BE2C (cell line): Measurements from ENCODE around the gene ACP1.

Experiments
- DNase-seq: peaks from one replicate; pipeline ENCODE4 v3.0.0-alpha.2; 2020
- H3K27me3 ChIP-seq: fragments of 250-450 bp; sonication (Bioruptor Pico); 2 replicates; pipeline ENCODE4 v1.5.1; 2020; ENCODE audit warnings: mild to moderate bottlenecking
- H3K36me3 ChIP-seq: fragments of 250-450 bp; sonication (Bioruptor Pico); 2 replicates; pipeline ENCODE4 v1.5.1; 2020; ENCODE audit warnings: mild to moderate bottlenecking
- H3K4me1 ChIP-seq: fragments of 250-450 bp; sonication (Bioruptor Pico); 2 replicates; pipeline ENCODE4 v1.5.1; 2020
- H3K4me3 ChIP-seq: 2 replicates; pipeline ENCODE4 v1.5.1; 2011; ENCODE audit warnings: low read depth, low read length
- H3K9me3 ChIP-seq: fragments of 250-450 bp; sonication (Bioruptor Pico); 2 replicates; pipeline ENCODE4 v1.5.1; 2020
- TF ChIP-seq, protein P1 (sequence below): IDR thresholded peaks from 2 replicates; pipeline ENCODE4 v1.5.1; 2012; ENCODE audit warnings: mild to moderate bottlenecking, low read depth, low read length

The ACP1 gene

DNA sequence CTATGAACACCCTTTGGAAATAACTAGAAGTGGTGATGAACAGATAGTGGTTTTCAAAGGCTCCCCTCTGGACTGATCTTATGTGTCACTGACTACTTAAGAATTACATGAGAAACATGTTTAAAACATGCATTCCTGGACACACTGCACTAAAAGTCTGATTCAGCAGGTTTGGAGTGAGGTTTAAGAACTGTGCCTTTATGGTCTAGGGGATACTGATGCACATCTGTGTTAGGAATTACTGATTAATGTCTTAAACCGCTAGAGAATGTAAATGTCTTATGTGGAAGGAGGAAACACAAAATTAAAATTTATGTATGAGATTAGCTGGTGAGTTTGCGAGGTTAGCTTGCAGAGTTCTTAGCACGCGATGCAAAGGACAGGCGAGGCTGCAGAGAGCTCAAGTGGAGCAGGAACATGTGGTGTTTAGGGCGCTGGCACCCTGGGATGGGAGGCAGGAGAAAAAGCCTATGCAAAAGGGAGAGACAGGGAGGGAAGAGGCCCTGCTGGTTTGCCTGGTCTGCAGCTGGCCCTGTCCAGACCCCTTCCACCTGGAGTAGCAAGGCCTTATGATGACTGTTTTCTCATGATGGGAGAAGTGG, 12.6 kb upstream of the ACP1 start:
- H3K27me3 ChIP-seq: no peaks in the 10 kb centered on the region
- no peaks in the 10 kb centered on the region for H3K4me1 ChIP-seq
- H3K4me3 ChIP-seq: no peak overlapping the region
- TF ChIP-seq, protein P1, sequence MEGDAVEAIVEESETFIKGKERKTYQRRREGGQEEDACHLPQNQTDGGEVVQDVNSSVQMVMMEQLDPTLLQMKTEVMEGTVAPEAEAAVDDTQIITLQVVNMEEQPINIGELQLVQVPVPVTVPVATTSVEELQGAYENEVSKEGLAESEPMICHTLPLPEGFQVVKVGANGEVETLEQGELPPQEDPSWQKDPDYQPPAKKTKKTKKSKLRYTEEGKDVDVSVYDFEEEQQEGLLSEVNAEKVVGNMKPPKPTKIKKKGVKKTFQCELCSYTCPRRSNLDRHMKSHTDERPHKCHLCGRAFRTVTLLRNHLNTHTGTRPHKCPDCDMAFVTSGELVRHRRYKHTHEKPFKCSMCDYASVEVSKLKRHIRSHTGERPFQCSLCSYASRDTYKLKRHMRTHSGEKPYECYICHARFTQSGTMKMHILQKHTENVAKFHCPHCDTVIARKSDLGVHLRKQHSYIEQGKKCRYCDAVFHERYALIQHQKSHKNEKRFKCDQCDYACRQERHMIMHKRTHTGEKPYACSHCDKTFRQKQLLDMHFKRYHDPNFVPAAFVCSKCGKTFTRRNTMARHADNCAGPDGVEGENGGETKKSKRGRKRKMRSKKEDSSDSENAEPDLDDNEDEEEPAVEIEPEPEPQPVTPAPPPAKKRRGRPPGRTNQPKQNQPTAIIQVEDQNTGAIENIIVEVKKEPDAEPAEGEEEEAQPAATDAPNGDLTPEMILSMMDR: no peak
- H3K9me3 ChIP-seq: no peaks in the 10 kb centered on the region
- DNase-seq: no peak
- no peaks in the 10 kb centered on the region for H3K36me3 ChIP-seq

DNA sequence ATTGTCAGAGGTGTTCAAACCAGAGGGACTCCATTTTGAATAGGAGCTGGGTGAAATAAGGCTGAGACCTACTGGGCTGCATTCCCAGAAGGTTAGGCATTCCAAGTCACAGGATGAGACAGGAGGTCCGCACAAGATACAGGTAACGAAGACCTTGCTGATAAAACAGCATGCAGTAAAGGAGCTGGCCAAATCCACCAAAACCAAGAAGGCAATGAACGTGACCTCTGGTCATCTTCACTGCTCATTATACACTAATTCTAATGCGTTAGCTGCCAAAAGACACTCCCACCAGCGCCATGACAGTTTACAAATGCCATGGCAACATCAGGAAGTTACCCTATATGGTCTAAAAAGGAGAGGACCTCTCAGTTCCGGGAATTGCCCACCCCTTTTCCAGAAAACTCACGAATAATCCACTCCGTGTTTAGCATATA, 11.5 kb upstream of the ACP1 start:
- Histone ChIP-seq H3K4me3 (no peak overlapping the region), H3K9me3 (no peaks in the 10 kb centered on the region), H3K36me3 (no peaks in the 10 kb centered on the region), H3K4me1 (no peaks in the 10 kb centered on the region), H3K27me3 (no peaks in the 10 kb centered on the region)
- TF ChIP-seq, protein P1: no peak
- no peak for DNase-seq

DNA sequence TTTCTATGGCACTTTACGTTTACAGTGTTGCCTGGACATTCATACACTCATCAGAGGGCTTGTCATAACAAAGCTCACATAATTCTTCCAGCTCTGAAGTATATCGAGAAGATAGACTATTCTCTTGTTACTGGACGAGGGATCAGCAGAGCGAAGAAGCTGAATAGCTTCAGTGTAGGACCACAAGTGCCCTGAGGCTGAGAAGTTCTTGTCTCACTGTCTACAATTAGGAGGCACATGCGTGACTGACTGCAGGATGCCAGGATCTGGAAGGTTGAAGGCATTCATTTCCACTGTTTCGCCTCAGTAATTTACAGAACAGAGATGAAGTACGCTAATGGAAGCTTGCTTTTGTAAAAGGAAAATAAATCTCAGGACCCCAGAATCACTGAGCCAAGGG, 10.5 kb upstream of the ACP1 start:
- no peaks in the 10 kb centered on the region for H3K36me3 ChIP-seq
- TF ChIP-seq, protein P1: no peak
- no peak for DNase-seq

DNA sequence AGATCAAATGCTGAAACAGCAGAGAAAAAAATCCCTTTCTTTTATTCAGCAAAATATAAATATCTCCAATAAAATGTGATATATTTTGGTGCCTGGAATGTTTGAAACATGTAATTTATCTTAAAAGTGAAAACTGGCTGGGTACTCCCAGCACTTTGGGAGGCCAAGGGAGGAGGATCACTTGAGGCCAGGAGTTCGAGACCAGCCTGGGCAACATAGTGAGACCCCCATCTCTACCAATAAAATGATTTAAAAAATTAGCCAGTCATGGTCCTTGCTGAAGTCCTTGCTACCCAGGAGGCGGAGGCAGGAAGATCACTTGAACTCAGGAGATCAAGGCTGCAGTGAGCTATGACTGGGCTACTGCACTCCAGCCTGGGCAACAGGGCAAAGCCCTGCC, 9.6 kb upstream of the ACP1 start:
- Histone ChIP-seq H3K9me3 (no peaks in the 10 kb centered on the region), H3K36me3 (no peaks in the 10 kb centered on the region), H3K27me3 (no peaks in the 10 kb centered on the region), H3K4me1 (no peaks in the 10 kb centered on the region), H3K4me3 (no peak overlapping the region)
- TF ChIP-seq, protein P1: no peak
- no peak for DNase-seq

More for the DNA sequence above, 10.5 kb upstream of the ACP1 start:
- no peaks in the 10 kb centered on the region for H3K9me3 ChIP-seq
- H3K4me1 ChIP-seq: no peaks in the 10 kb centered on the region
- H3K27me3 ChIP-seq: no peaks in the 10 kb centered on the region
- H3K4me3 ChIP-seq: no peak overlapping the region

DNA sequence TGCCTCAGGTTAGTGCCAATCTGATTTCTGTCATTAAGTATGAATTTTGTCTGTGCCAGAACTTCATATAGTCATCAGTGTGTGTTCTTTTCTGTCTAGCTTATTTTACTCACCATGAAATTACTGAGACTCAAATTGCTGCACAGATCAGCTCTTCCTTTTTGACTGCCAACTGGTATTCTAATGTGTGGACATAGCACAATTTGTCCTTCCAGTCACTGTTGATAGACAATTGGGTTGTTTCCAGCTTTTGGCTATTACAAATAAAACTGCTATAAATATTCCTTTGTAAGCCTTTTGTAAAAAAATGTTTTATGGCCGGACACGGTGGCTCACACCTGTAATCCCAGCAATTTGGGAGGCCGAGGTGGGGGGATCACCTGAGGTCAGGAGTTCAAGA, 8.7 kb upstream of the ACP1 start:
- no peak for DNase-seq
- Histone ChIP-seq H3K36me3 (no peaks in the 10 kb centered on the region), H3K4me1 (no peaks in the 10 kb centered on the region), H3K9me3 (no peaks in the 10 kb centered on the region), H3K4me3 (no peak overlapping the region), H3K27me3 (no peaks in the 10 kb centered on the region)
- TF ChIP-seq, protein P1: no peak

DNA sequence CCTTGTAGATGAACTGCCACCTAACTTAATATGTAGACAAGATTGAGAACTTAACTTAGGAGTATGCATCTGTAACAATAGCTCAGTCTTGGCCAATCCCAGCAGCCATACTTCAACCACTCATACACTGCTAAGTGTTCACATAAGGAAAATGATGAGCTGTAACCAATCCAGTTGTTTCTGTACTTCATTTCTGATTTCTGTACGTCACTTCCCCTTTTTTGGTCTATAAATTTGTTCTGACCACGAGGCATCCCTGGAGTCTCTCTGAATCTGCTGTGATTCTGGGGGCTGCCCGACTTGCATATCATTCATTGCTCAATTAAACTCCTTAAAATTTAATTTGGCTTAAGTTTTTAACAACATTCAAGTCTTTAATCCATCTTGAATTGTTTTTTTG, 7.3 kb upstream of the ACP1 start:
- DNase-seq: no peak
- H3K4me1 ChIP-seq: no peaks in the 10 kb centered on the region
- TF ChIP-seq, protein P1: no peak
- H3K36me3 ChIP-seq: no peaks in the 10 kb centered on the region
- H3K4me3 ChIP-seq: no peak overlapping the region
- no peaks in the 10 kb centered on the region for H3K27me3 ChIP-seq
- H3K9me3 ChIP-seq: no peaks in the 10 kb centered on the region
